ENCODE measurements around the gene ADAMTS3. TPM values are rescaled to one million over a fixed set of nuclear protein-coding genes. Genes with fewer than 3 reads are reported as not detected.

Gene ADAMTS3
- total and polyA plus RNA-seq, 2 of the 13 experiments (the other 11 are each of a cell fraction or from before 2014, with no cell fraction given) = not detected

- ATAC-seq (no peak), FAIRE-seq (no peak), DNase-seq (ENCODE audit: low spot score) (no peak)
- H3K27me3 ChIP-seq (ENCODE audit: control insufficient read depth in 1 of 2, insufficient read depth in 2 of 2, low read length in 2 of 2) = no peaks in the 10 kb centered on the region
- BruUV-seq (replicated peaks) = no TSS peak
- no peaks in the 10 kb centered on the region for H4K20me1 ChIP-seq (ENCODE audit: insufficient read depth, low read length)
- ChIA-PET POLR2A (no interaction called here), CTCF (ENCODE audit: low intra/inter-chr PET ratio, low total read pairs) (no interaction called here)
- H2AFZ ChIP-seq (ENCODE audit: low read length) = no peak overlapping the region
- H3K9ac ChIP-seq (ENCODE audit: insufficient read depth, low read depth, low read length) = no peak overlapping the region
- no peak overlapping the region for H3K27ac ChIP-seq (ENCODE audit: extremely low read length, insufficient read depth, low read length)
- H3K36me3 ChIP-seq (replicated peaks in 1 of 2; ENCODE audit: control insufficient read depth in 1 of 2, insufficient read depth in 2 of 2, low read length in 2 of 2) = no peaks in the 10 kb centered on the region
- TF ChIP-seq ZNF263 (CRISPR knock-in tag; IDR thresholded peaks at IDR 0.05) (no peak), ZFYVE20 (CRISPR knock-in tag; IDR thresholded peaks at IDR 0.05; ENCODE audit: borderline replicate concordance, low read depth) (no peak)
- in situ Hi-C loops (cut with HindIII; ENCODE audit: extremely low pct_ligation_motif_present, low pct_unique_long_range_greater_than_20kb) = no loop called here
- no peaks in the 10 kb centered on the region for H3K79me2 ChIP-seq (ENCODE audit: insufficient read depth, low read length)
- H3K4me3 ChIP-seq (replicated peaks in 1 of 3; ENCODE audit: insufficient read depth in 1 of 3, low read depth in 2 of 3, low read length in 3 of 3) = no peak overlapping the region
- intact Hi-C loops (cut with micrococcal nuclease; ENCODE audit: unreplicated experiment) = no loop called here
- no peaks in the 10 kb centered on the region for H3K4me1 ChIP-seq (ENCODE audit: insufficient read depth, low read length)
- WGBS (ENCODE audit: low lambda C conversion rate) = 0% methylated on average over 1 of the region's 1 CpG
- no peak overlapping the region for H3K4me2 ChIP-seq (ENCODE audit: low read depth, low read length)
- H3K9me3 ChIP-seq (ENCODE audit: low read length) = peaks cover 33% of the 10 kb centered on the region; the same call in 1 of the 2 replicates
Measured at GRCh38 chr4:72255269-72255668, 313.8 kb downstream of the ADAMTS3 start.

- no TSS peak for BruUV-seq (replicated peaks)
- FAIRE-seq (no peak), ATAC-seq (no peak), DNase-seq (ENCODE audit: low spot score) (no peak)
- no peak overlapping the region for H3K9ac ChIP-seq (ENCODE audit: insufficient read depth, low read depth, low read length)
- H3K27me3 ChIP-seq (ENCODE audit: control insufficient read depth in 1 of 2, insufficient read depth in 2 of 2, low read length in 2 of 2) = no peaks in the 10 kb centered on the region
- no peaks in the 10 kb centered on the region for H4K20me1 ChIP-seq (ENCODE audit: insufficient read depth, low read length)
- CTCF ChIA-PET (ENCODE audit: low intra/inter-chr PET ratio, low total read pairs) = no interaction called here
- no peaks in the 10 kb centered on the region for H3K36me3 ChIP-seq (replicated peaks in 1 of 2; ENCODE audit: control insufficient read depth in 1 of 2, insufficient read depth in 2 of 2, low read length in 2 of 2)
- H3K4me1 ChIP-seq (ENCODE audit: insufficient read depth, low read length) = no peaks in the 10 kb centered on the region
- H3K79me2 ChIP-seq (ENCODE audit: insufficient read depth, low read length) = no peaks in the 10 kb centered on the region
- no peak overlapping the region for H2AFZ ChIP-seq (ENCODE audit: low read length)
- H3K4me2 ChIP-seq (ENCODE audit: low read depth, low read length) = no peak overlapping the region
- H3K4me3 ChIP-seq (replicated peaks in 1 of 3; ENCODE audit: insufficient read depth in 1 of 3, low read depth in 2 of 3, low read length in 3 of 3) = no peak overlapping the region
- H3K27ac ChIP-seq (ENCODE audit: extremely low read length, insufficient read depth, low read length) = no peak overlapping the region
- WGBS (ENCODE audit: low lambda C conversion rate) = 2% methylated on average over 3 of the region's 3 CpGs
- H3K9me3 ChIP-seq (ENCODE audit: low read length) = no peaks in the 10 kb centered on the region
- in situ Hi-C loops (cut with HindIII; ENCODE audit: extremely low pct_ligation_motif_present, low pct_unique_long_range_greater_than_20kb) (no loop called here), intact Hi-C loops (cut with micrococcal nuclease; ENCODE audit: unreplicated experiment) (no loop called here)
- POLR2A ChIA-PET = no interaction called here
- TF ChIP-seq DBP (CRISPR knock-in tag; IDR thresholded peaks at IDR 0.05; ENCODE audit: not compliant biosample characterization) (no peak), ZNF761 (CRISPR knock-in tag; conservative IDR thresholded peaks at IDR 0.05) (no peak), ZNF878 (CRISPR knock-in tag; IDR thresholded peaks at IDR 0.05) (no peak), KMT2B (CRISPR knock-in tag; IDR thresholded peaks at IDR 0.05) (no peak), GMEB1 (CRISPR knock-in tag; IDR thresholded peaks at IDR 0.05; ENCODE audit: borderline replicate concordance) (no peak), ETV5 (CRISPR knock-in tag; IDR thresholded peaks at IDR 0.05; ENCODE audit: borderline replicate concordance) (no peak), TFDP2 (CRISPR knock-in tag; IDR thresholded peaks at IDR 0.05) (no peak), NR1H2 (CRISPR knock-in tag; IDR thresholded peaks at IDR 0.05; ENCODE audit: borderline replicate concordance, low read depth) (no peak), ZNF17 (CRISPR knock-in tag; IDR thresholded peaks at IDR 0.05) (no peak), SMC3 (IDR thresholded peaks at IDR 0.05; ENCODE audit: low read length) (no peak)
Measured at GRCh38 chr4:72243641-72244040, 325.4 kb downstream of the ADAMTS3 start.

Measured in HepG2 (cell line).